CD4-positive, alpha-beta T cell treated with Interleukin-15 for 1 hour (primary cell): ENCODE data around the gene TOR4A.

Experiments
- DNase-seq: peaks from one replicate; pipeline ENCODE4 v3.0.0-alpha.2; 2020

The TOR4A gene

DNA sequence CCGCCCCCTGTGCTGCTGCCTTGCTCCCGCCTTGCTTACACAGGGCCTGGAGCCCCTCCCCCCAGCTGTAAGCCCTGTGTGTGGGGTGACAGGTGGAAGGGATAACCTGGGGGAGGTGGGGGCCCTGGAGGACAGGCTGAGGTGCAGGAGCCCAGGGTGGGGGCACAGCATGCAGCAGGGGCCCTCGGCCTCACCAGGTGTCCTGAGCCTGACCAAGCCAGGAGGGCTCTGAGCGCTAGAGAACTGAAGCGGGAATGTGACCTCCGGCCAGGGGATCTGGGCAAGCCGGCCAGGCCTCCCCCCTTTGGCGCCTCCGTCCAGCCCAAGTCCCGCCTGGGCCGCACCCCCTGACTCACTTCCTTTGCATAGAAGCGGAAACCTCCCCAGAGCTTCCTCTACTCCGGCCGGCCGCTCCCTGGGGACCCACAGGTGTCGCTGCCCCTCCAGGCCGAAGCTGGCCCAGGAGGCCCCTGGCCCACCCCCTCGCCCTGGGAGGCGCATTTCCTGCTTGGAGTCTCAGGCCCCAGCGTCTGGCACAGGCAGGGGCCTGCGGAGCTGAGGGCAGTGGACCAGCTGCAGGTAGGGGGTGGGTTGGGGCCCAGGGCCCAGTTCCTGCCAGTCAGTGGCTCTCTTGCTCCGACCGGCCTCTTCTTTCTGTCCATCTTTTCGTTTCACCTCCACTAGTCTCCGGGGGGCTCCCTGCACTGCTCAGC lies at the start of gene TOR4A:
TOR4A (plus strand) TSS at position 398 of the 713 bp plus-strand sequence. CDS start 964 bp downstream, outside the sequence.
- peak; percentile 69 for DNase-seq

DNA sequence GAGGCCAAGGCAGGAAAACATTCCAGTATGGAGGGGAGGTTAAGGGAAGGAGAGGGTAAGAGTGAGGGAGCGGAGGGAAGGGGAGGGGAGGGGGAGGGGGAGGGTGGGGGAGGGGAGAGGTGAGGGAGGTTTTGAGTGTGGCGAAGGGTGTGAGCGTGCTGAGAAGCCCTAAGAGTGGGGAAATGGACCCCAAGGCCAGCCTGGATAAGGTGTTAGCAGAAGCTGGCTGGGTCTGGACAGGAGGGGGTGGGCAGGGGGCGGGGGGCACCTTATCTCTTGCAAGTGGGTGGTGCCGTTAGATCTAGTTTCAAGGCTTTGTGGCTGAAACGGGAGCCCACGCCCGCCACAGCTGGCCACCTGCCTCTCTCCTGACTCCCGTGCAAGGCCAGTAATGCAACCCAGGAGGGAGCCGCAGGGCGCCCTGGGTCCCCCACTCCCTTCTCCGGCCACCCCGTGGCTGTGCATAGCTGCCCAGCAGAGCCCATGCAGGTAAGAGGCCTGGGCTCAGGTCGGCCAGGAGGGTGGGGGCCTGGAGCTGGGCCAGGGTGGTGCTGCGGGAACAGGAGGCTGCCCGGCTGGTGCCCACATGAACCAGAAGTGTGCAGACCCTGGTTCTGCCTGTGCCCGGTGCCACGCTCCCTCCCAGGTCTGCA lies 49.5 kb upstream of the TOR4A start:
- no peak for DNase-seq

DNA sequence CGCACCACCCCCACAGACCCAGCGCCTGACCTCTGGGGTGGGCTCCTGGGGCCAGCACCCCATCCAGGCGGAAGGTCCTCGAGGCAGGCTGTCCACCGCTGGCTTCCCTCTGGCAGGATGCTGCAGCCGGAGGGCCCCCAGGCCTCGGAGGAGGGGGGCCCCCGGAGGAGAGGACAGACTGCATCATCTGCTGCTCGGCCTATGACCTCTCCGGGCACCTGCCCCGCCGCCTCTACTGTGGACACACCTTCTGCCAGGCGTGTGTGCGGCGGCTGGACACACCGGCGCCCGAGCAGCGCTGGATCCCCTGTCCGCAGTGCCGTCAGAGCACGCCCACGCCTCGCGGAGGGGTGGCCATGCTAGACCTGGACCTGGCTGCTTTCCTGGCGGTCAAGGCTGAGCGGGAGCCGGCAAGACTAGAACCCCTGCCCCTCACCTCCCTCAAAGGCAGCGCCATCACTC lies 49.0 kb upstream of the TOR4A start:
- DNase-seq, result no peak

DNA sequence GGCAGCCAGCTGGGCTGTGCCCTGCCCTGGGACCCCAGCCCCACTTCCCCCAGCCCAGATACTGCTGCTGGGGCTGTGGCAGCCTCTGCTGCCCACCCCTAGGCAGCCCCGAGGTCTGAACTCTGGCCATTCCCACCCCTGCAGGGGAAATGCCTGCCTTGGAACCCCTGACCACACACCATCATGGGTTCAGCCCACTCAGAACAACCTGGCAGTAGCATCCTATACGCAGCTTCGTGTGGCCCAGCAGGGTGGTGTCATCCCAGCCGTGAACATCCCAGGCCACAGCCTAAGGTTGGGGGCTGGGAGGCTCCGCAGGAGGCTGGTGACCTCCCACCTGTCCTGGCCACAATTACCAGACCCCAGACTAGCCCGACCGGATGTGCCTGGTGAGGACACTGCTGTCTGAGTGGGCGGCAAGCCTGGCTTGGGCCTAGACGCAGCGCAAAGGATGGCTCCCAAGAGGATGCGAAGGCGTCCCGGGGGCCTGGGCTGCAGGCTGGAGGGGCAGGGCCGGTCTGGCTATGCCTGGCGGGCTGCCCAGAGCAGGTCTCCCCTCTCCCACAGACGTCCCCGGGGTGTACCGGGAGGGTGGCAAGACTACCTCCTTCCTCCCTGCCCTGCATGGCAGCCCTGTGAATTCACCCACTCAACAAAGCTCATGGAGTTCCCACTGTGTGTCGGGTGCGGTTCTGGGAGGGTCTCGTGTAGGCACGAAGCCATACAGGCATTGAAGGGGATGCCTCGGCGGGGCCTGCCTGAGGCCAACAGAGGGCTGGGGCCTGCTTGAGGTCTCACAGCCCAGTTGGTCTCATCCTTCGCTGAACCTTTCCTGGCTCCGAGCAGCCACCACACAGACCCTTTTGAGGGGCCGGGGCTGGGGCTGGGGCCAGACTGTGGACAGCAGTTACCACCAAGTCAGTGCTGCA lies 48.3 kb upstream of the TOR4A start:
- DNase-seq, result no peak

DNA sequence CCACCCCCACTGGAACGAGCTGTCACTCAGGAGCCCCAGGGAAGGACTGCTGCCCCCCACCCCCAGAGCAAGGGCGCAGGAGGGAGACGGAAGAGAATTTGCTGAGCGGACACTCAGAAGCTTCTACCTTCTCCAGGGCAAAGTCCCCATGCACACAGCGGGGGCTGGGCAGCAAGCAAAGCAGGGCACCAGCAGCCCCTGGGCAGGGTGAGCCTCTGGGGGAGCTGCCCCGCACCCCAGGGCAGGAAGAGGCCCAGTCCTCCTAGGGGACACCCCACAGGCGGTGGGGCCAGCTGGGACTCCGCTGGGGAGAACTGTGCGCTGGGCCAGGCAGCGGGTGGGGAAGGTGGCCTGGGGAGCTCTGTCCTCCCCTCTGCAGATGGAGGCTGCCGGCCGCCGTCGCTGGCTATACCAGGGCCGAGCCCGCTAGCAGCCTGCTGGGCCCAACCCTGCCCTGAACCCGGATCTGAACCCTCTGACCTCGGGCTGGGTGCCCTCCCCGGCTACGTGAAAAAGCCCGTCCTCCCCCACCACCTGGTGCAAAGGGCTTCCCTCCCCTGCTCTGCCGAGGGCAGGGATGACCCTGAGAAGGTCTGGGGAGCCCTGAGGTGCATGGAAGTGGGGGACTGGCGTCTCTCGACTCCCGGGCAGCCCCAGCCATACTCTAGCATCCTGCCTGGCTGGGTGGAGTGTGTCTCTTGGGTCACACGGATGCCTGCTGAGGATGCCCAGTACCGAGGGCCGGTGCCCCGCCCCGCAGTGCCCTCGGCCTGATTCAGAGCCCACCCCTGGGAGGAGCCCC lies 47.4 kb upstream of the TOR4A start:
- DNase-seq, result no peak

DNA sequence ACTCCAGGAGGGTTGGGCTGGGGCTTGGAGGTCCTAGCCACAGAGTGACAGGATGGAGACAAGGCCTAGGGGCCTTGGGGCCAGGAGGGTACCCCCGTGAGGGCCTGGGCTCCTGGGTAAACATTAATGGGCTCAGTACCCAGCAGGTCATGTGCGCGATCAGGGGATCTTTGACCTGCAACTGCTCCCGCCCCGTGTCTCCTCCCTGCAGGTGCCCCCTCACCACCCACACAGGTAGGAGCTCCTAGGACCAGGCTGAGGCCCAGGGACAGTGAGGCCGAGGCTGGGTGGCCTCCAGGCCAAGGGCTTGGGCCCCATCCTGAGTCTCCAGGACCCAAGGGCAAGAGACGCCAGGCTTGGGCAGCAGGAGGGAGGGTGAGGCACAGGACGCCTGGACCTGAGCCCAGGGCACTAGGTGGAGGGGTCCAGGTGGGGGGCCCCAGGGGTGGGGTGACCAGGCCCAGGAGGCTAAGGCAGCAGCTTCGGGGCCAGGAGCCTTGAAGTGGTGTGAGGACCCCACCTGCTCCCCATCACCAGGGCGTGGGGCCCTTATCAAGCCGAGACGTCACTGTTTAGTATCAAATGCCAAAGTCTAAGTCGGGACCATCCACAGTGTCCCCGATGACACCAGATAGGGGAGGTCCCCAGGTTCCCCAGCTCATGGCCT lies 46.7 kb upstream of the TOR4A start, which contains the start of gene SLC34A3:
SLC34A3 (plus strand) TSS at position 197 of the 667 bp plus-strand sequence. CDS start 802 bp downstream, outside the sequence.
- no peak for DNase-seq

DNA sequence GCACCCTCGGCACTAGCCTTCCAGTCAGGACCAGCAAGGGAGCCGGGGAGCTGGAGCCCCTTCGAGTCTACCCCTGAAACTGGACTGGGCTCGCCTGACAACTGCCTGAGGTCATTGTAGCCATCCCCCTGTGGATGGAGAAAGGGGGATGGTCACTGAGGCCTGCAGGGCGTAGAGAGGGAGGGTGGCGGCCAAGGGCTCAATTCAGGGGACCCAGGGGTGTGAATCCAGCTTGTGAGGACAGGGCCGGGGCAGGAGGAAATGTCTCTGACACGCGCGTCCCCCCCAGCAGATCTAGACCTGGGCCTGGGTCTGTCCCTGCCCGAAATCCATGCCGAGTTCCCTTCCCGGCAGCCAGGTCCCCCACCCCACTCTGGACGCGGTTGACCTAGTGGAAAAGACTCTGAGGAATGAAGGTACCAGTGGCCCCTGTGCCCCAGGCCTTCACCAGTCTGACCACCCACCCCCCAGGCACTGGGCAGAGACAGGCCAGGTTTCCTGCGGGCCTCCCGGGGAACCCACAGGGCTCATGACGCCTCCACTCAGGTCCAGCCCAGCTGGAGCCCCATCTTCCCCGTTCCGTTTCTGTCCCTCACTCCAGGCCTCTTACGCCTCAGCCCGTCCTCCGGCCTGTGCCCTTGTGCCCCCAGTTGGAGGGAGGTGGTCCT lies 46.0 kb upstream of the TOR4A start:
- DNase-seq, result no peak

DNA sequence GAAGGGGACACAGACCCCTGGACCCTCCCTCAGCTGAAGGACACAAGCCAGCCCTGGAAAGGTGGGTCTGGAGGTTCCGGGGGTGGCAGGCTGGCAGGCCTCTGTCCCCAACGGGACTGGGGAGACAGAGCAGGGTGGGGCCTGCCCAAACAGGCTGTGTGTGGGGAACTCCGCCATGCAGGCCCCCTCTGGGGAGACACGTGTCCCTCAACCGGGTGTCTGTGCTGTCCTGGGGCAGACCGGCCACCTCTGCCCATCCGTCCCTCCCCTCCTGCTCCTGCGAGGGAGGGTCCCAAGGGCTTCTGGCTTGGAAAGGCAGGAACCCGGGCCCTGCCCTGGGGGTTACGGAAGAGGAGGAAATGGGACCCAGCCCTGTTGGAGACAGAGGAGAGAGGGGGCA lies 45.4 kb upstream of the TOR4A start:
- no peak for DNase-seq

DNA sequence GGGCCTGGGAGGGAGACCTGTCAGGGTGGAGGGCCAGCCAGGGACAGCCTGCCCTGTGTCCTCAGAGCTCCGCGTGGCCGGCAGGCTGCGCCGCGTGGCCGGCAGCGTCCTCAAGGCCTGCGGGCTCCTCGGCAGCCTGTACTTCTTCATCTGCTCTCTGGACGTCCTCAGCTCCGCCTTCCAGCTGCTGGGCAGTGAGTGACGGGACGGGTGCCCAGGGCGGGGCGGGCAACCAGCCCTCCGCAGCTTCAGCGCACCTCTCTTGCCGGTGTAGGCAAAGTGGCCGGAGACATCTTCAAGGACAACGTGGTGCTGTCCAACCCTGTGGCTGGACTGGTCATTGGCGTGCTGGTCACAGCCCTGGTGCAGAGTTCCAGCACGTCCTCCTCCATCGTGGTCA lies 45.0 kb upstream of the TOR4A start:
- DNase-seq, result no peak

DNA sequence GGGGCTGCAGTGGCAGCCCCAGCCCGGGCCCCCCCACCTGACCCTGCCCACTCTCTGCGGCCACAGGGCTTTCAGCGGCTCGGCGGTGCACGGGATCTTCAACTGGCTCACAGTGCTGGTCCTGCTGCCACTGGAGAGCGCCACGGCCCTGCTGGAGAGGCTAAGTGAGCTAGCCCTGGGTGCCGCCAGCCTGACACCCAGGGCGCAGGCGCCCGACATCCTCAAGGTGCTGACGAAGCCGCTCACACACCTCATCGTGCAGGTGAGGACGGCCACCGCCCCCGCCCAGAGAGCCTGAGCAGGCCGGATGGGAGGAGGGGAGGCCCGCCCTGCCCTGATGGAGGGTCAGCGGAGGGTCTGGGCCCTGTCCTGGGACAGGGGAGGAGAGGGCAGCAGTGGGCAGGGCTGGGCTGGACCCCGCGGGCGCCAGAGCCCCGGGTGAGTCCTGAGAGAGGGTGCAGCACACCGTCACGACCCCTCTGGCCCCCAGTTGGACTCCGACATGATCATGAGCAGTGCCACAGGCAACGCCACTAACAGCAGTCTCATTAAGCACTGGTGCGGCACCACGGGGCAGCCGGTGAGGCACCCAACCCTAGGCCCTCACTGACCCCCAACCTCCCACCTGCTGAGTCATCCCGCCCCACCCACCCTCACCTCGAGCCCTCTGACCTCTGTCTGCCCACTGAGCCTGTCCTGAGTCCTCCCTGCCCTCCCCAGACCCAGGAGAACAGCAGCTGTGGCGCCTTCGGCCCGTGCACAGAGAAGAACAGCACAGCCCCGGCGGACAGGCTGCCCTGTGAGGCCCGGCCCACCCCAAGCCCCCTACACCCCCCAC lies 44.2 kb upstream of the TOR4A start:
- DNase-seq, result no peak

DNA sequence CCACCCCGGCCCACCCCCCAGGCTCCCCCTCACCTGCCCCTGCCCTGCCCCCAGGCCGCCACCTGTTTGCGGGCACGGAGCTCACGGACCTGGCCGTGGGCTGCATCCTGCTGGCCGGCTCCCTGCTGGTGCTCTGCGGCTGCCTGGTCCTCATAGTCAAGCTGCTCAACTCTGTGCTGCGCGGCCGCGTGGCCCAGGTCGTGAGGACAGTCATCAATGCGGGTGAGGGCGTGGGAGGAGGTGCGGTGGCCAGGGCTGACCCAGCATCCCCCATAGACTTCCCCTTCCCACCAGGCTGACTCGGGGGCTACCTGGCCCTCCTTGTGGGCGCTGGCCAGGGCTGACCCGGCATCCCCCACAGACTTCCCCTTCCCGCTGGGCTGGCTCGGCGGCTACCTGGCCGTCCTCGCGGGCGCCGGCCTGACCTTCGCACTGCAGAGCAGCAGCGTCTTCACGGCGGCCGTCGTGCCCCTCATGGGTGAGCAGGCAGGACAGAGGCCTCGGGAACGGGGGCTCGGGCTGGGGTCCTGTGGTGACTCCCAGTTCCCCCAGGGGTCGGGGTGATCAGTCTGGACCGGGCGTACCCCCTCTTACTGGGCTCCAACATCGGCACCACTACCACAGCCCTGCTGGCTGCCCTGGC lies 43.4 kb upstream of the TOR4A start:
- DNase-seq, result no peak

DNA sequence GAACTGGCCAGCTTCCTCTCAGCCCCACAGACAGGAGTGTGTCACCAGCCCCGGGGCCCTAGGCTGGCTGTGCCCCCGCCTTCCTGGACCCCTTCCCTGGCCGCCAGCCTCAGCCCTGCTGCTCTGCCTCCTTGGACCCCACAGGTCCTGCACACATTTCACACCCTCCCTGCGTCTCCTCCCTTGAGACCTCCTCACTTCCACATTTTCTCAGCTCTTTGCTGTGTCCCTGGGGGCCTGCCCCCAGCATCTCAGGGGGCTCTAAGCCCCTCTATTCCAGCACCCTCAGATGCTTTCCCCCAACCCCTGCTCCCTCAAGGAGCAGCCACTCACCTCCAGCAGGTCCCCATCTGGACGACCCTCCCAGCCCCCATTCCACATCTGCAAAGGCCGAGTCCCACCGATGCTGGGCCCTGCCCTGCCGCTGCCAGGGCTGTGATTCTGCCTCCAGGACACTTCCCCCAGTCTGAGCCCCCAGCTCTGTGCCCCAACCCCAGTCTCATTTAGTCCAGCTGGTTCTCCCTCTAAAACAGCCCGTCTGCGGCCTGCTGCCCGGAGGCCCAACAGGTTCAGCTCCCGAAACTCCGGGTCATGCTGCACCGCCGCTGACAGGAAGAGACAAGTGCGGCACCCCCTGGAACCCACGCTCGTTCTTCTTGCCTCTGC lies 42.6 kb upstream of the TOR4A start:
- no peak for DNase-seq

DNA sequence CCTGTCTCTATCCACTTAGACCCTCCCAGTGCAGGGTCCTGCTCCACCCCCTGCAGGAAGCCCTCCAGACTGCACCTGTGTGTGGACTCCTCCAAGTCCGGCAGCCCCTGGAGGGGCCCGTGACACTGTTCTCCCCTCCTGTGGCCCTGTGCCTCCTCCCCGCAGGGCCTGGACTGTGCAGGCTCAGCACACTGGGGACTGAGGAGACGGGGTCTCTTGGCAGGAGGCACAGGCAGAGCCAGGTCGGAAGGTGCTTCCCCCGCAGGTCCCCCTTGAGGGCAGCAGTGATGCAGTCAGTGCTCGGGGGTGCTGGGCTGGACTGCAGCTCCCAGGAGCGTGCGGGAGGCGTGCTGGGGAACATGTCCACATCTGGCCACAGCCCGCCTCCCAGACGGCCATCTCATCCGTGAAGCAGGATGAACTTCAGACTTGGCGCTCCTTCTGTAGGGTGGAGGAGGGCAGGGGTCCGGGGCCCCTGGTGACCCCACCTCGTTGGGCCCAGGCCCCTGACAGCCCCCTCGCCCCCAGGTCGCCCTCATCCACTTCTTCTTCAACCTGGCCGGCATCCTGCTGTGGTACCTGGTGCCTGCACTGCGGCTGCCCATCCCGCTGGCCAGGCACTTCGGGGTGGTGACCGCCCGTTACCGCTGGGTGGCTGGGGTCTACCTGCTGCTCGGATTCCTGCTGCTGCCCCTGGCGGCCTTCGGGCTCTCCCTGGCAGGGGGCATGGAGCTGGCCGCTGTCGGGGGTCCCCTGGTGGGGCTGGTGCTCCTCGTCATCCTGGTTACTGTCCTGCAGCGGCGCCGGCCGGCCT lies 41.9 kb upstream of the TOR4A start:
- no peak for DNase-seq

DNA sequence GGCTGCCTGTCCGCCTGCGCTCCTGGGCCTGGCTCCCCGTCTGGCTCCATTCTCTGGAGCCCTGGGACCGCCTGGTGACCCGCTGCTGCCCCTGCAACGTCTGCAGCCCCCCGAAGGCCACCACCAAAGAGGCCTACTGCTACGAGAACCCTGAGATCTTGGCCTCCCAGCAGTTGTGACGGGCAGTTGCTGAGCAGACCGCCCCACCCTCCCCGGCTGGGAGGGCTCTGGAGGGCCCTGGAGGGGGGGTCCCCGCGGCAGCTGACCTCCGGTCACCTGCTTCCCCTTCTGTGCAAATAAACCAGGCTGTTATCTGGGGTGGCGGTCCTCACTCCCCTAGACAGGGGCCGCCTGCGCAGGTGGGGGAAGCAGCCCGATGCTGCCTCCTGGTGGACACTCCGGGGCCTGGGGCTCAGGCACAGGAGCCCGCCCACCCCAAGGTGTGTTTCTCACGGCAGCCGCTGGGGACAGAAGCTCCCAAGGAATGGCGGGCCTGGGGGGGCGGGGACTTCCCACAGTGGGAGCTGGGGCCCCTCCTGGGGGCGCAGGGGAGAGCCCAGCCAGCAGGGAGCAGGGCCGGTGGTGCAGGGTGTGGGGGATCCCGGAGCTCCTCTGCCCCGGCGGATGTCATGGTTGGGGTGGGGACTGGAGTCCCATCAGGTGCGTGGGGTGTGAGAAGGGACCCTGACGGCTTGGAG lies 41.1 kb upstream of the TOR4A start:
- peak; percentile 88 for DNase-seq

DNA sequence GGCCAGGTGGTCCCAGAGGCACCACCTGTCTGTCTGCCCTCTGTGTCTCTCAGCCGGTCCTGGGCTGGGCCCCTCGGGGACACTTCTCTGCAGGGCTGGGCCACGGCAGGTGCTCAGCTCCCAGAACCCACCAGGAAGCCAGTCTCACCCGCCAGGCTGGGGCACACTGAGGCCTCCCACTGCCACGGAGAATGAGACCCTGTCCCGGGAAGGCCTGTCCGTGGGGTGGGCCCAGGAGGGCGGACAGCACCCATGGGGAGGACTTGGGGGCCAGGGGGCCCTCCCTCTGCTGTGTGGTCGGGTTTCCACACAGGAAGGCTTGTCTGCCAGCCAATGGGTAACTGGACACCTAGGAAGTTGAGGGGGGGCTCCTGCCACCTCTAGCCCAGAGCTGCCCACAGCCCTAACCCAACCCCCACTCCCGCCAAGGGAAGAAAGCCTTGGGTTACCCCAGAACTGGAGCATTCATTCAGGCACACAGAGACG lies 40.5 kb upstream of the TOR4A start:
- no peak for DNase-seq

DNA sequence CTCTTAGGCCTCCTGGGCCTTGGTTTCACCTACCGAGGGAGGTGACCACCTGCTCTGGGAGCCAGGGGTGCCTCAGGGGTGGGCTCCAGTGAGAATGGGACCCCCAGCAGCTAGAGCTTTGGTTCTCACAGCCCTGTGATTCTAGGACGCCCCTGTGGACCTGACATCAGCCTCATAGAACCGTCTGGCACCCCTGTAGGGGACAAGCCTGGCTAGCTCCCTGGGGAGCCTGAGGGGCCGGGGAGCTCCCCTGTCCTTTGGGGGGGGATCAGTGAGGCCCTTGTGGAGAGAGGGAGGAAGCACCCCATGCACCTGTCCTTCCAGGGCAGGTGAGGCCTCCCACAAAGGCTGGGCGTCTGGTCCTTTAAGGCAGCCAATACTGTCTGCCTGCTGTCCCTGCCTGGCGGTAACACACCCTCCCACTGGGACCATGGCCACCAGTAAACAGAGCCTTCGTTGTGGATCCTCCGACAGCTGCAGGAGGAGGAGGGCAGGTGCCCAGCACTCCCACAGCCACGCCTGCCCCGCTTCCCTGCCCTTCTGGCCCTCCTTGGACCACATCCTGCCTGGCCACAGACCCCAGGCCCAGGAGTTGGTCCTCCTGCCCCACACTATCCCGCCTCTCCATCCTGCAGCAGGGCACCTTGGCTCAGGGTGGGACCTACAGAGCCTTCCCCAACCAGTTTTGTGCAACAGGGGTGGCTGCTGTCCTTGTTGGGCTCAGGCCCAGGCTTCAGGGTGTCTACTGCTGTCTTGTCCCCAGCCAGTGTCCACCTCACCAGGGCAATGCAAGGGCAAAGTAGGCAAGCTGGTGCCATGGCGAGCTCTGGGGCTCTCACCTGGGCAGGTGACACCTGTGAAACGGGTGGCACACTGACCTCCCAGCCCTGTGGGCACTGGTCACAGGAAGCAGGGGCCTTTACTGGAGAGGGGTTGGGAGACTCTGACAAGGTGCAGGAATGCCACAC lies 39.5 kb upstream of the TOR4A start:
- DNase-seq, result no peak
